CD4-positive, alpha-beta T cell treated with Interleukin-10 for 1 hour (primary cell): ENCODE measurements around the gene LRRC27.

Experiments
- DNase-seq: peaks from one replicate; pipeline ENCODE4 v3.0.0-alpha.2; 2020

The LRRC27 gene

DNA sequence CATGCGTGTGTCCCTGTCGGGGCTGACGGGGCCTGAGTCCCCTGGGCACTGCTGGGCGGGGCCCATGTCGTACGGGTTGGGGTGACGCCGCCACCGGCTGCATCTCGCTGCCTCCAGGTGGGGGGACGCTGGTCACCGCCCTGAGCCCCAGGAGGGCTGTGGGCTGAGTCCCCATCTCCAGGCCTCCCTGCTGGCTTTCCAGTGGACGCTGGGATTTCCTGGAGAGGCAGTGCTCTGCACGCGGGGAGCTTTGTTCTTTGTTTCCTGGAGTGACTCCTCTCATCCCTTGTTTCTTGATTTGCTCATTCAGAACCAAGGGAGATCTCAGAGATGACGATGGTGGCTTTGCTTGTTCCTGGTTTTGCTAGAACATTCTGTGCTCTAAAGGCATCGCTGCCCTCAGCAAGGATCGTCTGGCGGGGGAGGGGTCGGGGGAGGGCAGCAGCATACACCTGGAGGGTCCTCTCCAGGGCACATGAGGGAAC is 86.0 kb downstream of the LRRC27 start:
- DNase-seq = no peak

DNA sequence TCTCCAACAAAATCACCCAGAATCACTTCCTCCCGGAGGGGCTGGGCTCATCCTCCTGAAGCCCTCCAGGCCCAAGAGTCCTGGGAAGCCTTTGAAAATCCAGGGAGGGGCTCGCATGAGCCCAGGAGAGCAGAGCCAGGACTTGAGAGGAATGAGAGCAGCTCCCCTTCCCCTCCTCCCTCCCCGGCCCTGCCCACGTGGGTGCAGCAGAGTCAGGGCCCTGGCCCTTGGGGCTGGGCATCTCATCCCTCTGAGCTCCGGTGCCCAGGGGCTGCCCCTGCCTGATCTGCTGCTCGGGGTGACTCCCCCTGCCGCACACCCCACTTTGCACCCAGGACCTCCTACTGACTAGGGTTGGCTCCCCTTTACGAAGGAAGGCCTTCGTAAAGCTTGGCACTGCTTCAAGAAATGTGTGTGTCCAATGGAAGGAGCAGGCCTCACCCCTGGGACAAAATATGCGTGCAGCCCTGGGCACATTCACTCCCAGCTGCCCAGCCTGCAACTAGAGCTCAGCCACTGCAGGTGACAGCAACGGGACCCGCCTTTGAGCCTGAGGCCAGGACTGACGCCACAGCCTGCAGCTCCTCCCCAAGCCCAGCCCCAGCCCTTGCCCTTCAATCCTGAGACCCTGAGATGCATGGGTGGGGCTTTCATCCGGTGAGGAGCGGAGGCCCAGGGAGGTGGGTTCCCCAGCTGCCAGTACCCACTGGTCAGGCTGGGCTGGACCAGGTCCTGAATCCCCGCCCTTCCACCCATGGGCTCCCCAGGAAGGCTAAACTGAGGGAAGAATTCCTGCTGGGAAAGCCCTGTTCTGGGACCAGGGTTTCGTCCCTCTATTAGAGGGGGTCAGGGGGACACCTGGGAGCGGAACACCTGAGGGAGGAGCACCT is 86.8 kb downstream of the LRRC27 start:
- DNase-seq = no peak

GRCh38 chr10:132419538-132420468 is 87.8 kb downstream of the LRRC27 start:
- no peak for DNase-seq

GRCh38 chr10:132420469-132420980 is 88.5 kb downstream of the LRRC27 start:
- no peak for DNase-seq

- DNase-seq = peak; percentile 35
Observed at GRCh38 chr10:132420981-132421846, 89.2 kb downstream of the LRRC27 start.

- DNase-seq = no peak
Observed at GRCh38 chr10:132421847-132422751, 90.1 kb downstream of the LRRC27 start.

DNA sequence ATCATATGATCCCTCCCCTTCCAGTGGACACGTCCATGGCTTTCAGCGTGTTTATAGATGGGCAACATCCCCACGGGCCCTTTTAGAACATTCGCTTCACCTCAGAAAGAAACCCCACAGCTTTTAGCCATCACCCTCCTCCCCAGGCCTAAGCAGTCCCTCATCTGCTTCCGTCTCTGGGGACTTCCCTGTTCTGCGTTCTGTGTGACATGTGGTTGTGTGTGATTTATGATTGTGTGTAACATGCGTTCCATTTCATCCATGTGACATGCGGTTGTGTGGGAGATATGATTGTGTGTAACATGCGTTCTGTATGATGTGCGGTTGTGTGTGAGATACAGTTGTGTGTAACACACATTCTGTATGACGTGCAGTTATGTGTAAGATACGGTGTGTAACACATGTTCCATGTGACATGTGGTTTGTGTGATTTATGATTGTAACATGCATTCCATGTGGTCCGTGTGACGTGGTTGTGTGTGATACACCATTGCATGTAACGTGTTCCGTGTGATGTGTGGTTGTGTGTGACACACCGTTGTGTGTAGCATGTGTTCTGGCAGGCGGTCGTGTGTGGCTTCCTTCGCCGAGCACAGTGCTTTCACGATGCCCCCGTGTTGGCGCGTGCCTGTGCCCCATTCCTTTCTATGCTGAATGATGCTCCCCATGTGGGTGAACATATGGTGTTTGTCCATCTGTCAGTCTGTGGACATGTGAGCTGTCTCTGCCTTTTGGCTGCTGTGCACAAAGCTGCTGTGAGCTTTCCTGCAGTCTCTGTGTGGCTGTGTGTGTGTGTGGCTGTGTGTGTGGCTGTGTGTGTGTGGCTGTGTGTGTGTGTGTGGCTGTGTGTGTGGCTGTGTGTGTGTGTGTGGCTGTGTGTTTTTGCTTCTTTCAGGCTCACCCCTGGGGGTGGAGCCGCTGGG is 91.2 kb downstream of the LRRC27 start:
- DNase-seq = no peak

DNA sequence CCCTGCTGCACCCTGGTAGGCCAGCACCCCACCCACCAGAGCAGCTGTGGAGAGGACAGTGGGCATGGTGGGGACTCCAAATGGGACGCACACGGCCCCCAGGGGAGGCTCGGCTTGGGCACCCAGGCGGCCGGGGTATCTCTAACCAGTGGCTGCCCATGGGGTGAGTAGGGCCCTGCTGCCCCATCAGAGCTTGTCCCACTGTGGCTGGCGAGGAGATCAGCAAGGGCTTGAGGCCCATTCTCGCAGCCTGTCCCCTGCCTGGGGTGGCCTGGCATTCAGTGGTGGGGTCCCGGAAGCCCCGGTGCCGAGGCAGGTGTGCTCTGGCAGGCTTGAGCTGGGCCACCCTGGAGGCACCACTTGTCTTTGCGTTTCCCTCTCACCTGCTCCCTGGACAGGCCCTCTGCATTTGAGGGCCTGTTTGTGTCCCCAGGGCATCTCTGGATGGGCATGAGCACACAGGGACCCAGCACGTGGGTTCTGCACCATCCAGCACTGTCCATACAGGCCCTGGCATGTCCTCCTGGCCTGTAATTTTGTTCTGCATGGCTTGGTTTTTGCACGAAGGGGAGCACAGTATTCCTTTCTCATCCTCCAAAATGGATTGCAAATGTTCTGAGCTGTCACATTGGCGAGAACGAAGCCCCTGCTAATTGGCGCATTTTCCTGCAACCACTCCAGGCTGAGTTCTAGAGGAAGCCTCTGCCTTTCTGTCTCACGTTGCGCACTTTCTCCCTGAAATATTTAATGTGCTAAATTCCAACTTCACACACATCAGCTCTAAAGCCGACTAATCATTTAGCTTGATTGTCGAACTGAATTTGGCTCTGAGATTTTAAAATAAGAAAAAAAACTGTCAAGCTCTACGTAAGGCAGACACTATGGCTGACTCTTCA is 92.2 kb downstream of the LRRC27 start:
- DNase-seq = no peak

DNA sequence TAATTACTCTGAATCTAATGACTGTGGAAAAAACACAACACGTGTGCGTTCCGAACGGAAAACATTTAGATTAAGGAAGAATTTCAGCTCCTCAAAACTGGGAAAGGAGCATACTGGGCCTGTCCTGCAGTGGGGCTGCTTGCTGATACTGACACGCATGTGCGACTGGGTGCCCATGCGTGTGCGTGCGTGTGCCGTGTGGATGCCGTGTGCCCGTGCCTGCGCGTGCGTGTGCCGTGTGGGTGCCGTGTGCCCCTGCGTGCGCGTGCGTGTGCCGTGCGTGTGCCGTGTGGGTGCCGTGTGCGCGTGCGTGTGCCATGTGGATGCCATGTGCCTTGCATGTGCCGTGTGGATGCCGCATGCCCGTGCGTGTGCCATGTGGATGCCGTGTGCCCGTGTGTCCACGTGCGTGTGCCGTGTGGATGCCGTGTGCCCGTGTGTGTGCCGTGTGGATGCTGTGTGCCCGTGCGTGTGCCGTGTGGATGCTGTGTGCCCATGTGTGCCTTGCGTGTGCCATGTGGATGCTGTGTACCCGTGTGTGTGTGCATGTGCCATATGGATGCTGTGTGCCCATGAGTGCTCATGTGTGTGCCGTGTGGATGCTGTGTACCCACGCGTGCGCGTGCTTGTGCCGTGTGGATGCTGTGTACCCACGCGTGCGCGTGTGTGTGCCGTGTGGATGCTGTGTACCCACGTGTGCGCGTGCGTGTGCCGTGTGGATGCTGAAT is 93.2 kb downstream of the LRRC27 start:
- no peak for DNase-seq

GRCh38 chr10:132425757-132426155 is 93.8 kb downstream of the LRRC27 start:
- DNase-seq = no peak

GRCh38 chr10:132427006-132427771 is 95.2 kb downstream of the LRRC27 start:
- DNase-seq = no peak

- no peak for DNase-seq
Observed at GRCh38 chr10:132427939-132428367, 96.0 kb downstream of the LRRC27 start.

DNA sequence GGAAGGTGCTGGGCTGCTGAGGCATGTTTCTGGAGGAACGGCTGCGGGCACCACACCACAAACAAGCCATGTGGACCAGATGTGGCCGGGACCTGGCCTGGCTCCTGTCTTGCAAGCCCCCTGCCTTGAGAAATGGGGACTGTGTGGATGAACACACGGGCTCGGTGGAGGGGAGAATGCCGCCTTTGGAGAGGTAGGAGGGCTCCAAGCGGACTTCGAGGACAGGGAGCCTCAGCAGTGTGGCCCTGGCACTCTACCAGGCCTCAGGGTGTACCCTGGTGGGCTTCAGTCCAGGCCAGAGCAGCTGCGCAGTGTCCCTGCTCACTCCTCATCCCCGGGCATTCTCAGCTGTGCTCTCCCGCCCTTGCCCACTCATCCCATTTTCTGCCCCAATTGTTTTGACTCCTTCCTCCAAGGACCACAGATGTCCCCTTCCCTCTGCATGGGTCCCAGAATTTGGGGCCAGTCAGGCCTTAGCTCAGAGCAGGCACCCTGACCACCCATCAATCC is 96.5 kb downstream of the LRRC27 start:
- no peak for DNase-seq
